OCI-LY1 (cell line): ENCODE data around the gene ANKRA2.

Experiments used
- H2AFZ ChIP-seq: fragments of 200-600 bp; sonication (generic), shearing (Covaris generic); 2 replicates; pipeline ENCODE4 v1.6.0; 2014; ENCODE audit warnings: antibody characterized with exemption, mild to moderate bottlenecking, low read length
- H3F3A ChIP-seq: fragments of 200-600 bp; sonication (generic), shearing (Covaris generic); 2 replicates; pipeline ENCODE4 v1.6.0; 2014; ENCODE audit warnings: mild to moderate bottlenecking, antibody characterized with exemption, low read length, moderate library complexity; ENCODE audit not compliant: insufficient read depth
- H3K27ac ChIP-seq: fragments of 200-600 bp; sonication (generic); 2 replicates; pipeline ENCODE4 v1.5.1; 2014; ENCODE audit warnings: low read length, mixed run types, mild to moderate bottlenecking, low read depth; ENCODE audit not compliant: poor library complexity, severe bottlenecking
- H3K27me3 ChIP-seq: fragments of 200-600 bp; sonication (generic); 2 replicates; pipeline ENCODE4 v1.6.0; 2014; ENCODE audit warnings: antibody characterized with exemption, mild to moderate bottlenecking, low read length, moderate library complexity; ENCODE audit not compliant: insufficient read depth
- H3K36me3 ChIP-seq: fragments of 200-600 bp; sonication (generic); 2 replicates; pipeline ENCODE4 v1.6.1; 2014; ENCODE audit warnings: mild to moderate bottlenecking, antibody characterized with exemption, low read length, moderate library complexity, mixed read lengths; ENCODE audit not compliant: insufficient read depth
- H3K4me1 ChIP-seq: fragments of 200-600 bp; sonication (generic); 2 replicates; pipeline ENCODE4 v1.5.1; 2014; ENCODE audit warnings: mild to moderate bottlenecking, low read length, moderate library complexity; ENCODE audit not compliant: insufficient read depth, severe bottlenecking
- H3K4me2 ChIP-seq: fragments of 200-600 bp; sonication (generic), shearing (Covaris generic); 2 replicates; pipeline ENCODE4 v1.6.1; 2014; ENCODE audit warnings: low read length
- H3K4me3 ChIP-seq: fragments of 200-600 bp; sonication (generic); 2 replicates; pipeline ENCODE4 v1.5.1; 2014; ENCODE audit warnings: low read length, low read depth, mild to moderate bottlenecking, mixed read lengths; ENCODE audit not compliant: poor library complexity, severe bottlenecking
- H3K79me2 ChIP-seq: fragments of 200-600 bp; shearing (Covaris generic); 2 replicates; pipeline ENCODE4 v1.6.1; 2016; ENCODE audit warnings: mixed run types, low read length, mixed read lengths; ENCODE audit not compliant: insufficient read depth
- H3K9ac ChIP-seq: fragments of 200-600 bp; sonication (generic), shearing (Covaris generic); 2 replicates; pipeline ENCODE4 v1.6.1; 2014; ENCODE audit warnings: mild to moderate bottlenecking, low read length, mixed read lengths
- H3K9me2 ChIP-seq: fragments of 200-600 bp; sonication (generic), shearing (Covaris generic); 2 replicates; pipeline ENCODE4 v1.6.1; 2014; ENCODE audit warnings: low read depth, mild to moderate bottlenecking, low read length, mixed read lengths
- H3K9me3 ChIP-seq: fragments of 200-600 bp; shearing (Covaris generic); 2 replicates; pipeline ENCODE4 v1.6.1; 2014; ENCODE audit warnings: low read length, mixed read lengths
- H4K20me1 ChIP-seq: fragments of 200-600 bp; sonication (generic), shearing (Covaris generic); 2 replicates; pipeline ENCODE4 v1.6.0; 2016; ENCODE audit warnings: mild to moderate bottlenecking, low read length; ENCODE audit not compliant: insufficient read depth
- EZH2 ChIP-seq: fragments of 200-600 bp; sonication (generic), shearing (Covaris generic); IDR thresholded peaks from 2 replicates; pipeline ENCODE4 v1.8.0; 2017; ENCODE audit warnings: borderline replicate concordance, mixed run types, mild to moderate bottlenecking, antibody characterized with exemption, low read length, moderate library complexity, mixed read lengths
- TF ChIP-seq, protein P1 (sequence below): fragments of 200-600 bp; sonication (generic), shearing (Covaris generic); IDR thresholded peaks from 2 replicates; pipeline ENCODE4 v1.5.1; 2017; ENCODE audit warnings: mild to moderate bottlenecking, antibody characterized with exemption, low read length, moderate library complexity, mixed read lengths

The ANKRA2 gene

DNA sequence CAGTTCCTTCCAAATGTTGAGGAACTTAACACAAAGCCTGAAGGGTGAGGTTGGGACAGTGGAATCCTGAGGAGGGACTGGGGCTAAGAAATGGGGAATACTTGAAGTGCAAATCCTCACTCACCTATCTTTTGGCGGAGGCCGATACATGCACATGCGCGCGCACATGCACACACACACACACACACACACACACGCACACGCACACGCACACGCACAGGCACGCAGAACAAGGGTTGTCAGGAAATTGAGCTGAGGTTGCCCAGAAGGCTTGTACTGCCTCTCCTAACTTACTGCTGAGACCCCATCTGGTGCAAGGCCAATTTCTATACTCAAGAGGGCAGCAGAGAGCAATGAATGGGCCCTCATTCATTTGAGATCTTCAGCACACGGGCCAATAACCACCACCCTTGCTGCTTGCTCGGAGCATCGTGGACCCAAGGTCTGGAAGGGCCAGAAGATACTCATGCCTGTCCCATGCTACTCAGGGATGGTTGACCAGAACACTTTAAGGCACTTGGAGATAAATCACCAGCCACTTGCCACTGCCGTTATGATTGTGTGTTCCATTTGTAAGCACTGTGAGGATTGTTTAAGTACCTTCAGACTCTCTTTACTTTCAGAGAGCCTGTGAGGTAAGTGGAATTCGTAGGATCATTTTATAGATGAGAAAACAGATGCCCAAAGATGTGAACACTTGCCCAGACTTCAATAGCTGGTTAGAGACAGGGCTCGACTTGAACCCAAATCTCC is 45.7 kb downstream of the ANKRA2 start:
- H3K36me3 ChIP-seq, result no peaks in the 10 kb centered on the region
- no peaks in the 10 kb centered on the region for H3K79me2 ChIP-seq
- TF ChIP-seq, protein P1, sequence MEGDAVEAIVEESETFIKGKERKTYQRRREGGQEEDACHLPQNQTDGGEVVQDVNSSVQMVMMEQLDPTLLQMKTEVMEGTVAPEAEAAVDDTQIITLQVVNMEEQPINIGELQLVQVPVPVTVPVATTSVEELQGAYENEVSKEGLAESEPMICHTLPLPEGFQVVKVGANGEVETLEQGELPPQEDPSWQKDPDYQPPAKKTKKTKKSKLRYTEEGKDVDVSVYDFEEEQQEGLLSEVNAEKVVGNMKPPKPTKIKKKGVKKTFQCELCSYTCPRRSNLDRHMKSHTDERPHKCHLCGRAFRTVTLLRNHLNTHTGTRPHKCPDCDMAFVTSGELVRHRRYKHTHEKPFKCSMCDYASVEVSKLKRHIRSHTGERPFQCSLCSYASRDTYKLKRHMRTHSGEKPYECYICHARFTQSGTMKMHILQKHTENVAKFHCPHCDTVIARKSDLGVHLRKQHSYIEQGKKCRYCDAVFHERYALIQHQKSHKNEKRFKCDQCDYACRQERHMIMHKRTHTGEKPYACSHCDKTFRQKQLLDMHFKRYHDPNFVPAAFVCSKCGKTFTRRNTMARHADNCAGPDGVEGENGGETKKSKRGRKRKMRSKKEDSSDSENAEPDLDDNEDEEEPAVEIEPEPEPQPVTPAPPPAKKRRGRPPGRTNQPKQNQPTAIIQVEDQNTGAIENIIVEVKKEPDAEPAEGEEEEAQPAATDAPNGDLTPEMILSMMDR, result peak; percentile 83
- no peak for TF ChIP-seq EZH2
- H3K9ac ChIP-seq, result no peak overlapping the region; the same call in 1 of the 2 replicates
- 0 out of 2 replicates have a peak overlapping the region, but pooled peaks have one; percentile 37 for H2AFZ ChIP-seq
- H3K4me3 ChIP-seq, result peak overlapping the region; percentile 32
- peaks cover 6% of the 10 kb centered on the region for H3K4me1 ChIP-seq
- H3K4me2 ChIP-seq, result peak overlapping the region; percentile 50; the same call in 1 of the 2 replicates
- no peak overlapping the region for H3K27ac ChIP-seq
- H3K27me3 ChIP-seq, result no peaks in the 10 kb centered on the region
- H3K9me3 ChIP-seq, result no peaks in the 10 kb centered on the region
- H3K9me2 ChIP-seq, result no peaks in the 10 kb centered on the region
- no peaks in the 10 kb centered on the region for H4K20me1 ChIP-seq
- no peaks in the 10 kb centered on the region for H3F3A ChIP-seq

DNA sequence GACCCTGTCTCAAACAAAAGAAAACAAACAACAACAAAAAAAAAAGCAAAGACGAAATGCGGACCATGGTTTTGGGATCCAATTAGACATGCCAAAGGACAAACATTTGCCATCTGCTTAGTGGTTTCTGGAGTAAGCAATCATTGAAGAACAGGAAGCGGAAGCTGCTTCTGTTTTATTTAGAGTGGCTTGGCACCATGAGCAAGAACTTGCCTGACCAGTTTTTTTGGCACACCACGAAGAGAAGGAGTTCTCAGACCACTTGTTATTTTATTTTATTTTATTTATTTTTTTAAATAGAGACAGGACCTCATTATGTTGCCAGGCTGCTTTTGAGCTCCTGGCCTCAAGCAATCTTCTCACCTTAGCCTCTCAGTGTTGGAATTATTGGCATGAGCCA is 50.2 kb downstream of the ANKRA2 start:
- Histone ChIP-seq H4K20me1 (no peaks in the 10 kb centered on the region), H3K9me2 (no peaks in the 10 kb centered on the region), H3K27me3 (no peaks in the 10 kb centered on the region), H3K9ac (no peak overlapping the region), H2AFZ (no peak overlapping the region), H3K36me3 (no peaks in the 10 kb centered on the region), H3K4me1 (peaks cover 6% of the 10 kb centered on the region), H3K4me2 (no peak overlapping the region), H3F3A (no peaks in the 10 kb centered on the region), H3K4me3 (no peak overlapping the region), H3K79me2 (no peaks in the 10 kb centered on the region), H3K27ac (no peak overlapping the region), H3K9me3 (no peaks in the 10 kb centered on the region)
- TF ChIP-seq, protein P1, result no peak
- no peak for TF ChIP-seq EZH2

DNA sequence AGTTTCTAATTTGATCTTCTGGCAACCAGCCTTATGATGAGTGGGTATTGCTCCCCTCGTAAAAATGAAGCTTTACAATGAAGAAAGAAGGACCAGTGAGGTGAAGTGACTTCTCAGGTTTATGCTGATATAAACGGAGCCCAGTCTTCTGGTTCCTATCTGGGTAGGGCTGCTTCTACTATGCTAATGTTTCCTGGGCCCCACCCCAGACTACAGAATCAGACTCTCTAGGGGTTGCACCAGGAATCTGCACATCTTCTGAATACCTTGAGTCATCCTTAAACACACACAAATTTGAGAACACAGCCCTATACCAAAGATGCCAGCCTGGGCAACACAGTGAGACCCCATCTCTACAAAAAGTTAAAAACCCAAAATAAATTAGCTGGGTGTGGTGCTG is 51.0 kb downstream of the ANKRA2 start:
- no peaks in the 10 kb centered on the region for H3F3A ChIP-seq
- H3K27ac ChIP-seq, result no peak overlapping the region
- peaks cover 4% of the 10 kb centered on the region for H3K4me1 ChIP-seq
- H3K9me3 ChIP-seq, result no peaks in the 10 kb centered on the region
- no peaks in the 10 kb centered on the region for H3K79me2 ChIP-seq
- no peaks in the 10 kb centered on the region for H3K27me3 ChIP-seq
- H3K9ac ChIP-seq, result no peak overlapping the region
- no peak overlapping the region for H3K4me2 ChIP-seq
- no peaks in the 10 kb centered on the region for H3K36me3 ChIP-seq
- H4K20me1 ChIP-seq, result no peaks in the 10 kb centered on the region
- no peaks in the 10 kb centered on the region for H3K9me2 ChIP-seq
- no peak overlapping the region for H3K4me3 ChIP-seq
- TF ChIP-seq EZH2, result no peak
- TF ChIP-seq, protein P1, result no peak
- no peak overlapping the region for H2AFZ ChIP-seq
